DOHH2 (cell line): ENCODE data around the gene HAL.

ENCODE experiments used
- H3F3A ChIP-seq: fragments of 200-600 bp; sonication (generic), shearing (Covaris generic); 2 replicates; pipeline ENCODE4 v1.6.0; 2016; ENCODE audit warnings: antibody characterized with exemption, mild to moderate bottlenecking; ENCODE audit not compliant: control insufficient read depth, insufficient read depth
- H3K27ac ChIP-seq: fragments of 200-600 bp; sonication (generic); 2 replicates; pipeline ENCODE4 v1.5.1; 2014; ENCODE audit warnings: low read depth, mild to moderate bottlenecking, low read length, moderate library complexity
- H3K27me3 ChIP-seq: fragments of 200-600 bp; sonication (generic); 2 replicates; pipeline ENCODE4 v1.6.1; 2014; ENCODE audit warnings: mild to moderate bottlenecking, low read length, mixed read lengths; ENCODE audit not compliant: control insufficient read depth
- H3K36me3 ChIP-seq: fragments of 200-600 bp; sonication (generic); 2 replicates; pipeline ENCODE4 v1.6.1; 2014; ENCODE audit warnings: mild to moderate bottlenecking, low read length, moderate library complexity, mixed read lengths; ENCODE audit not compliant: control insufficient read depth
- H3K4me1 ChIP-seq: fragments of 200-600 bp; sonication (generic); 2 replicates; pipeline ENCODE4 v1.6.1; 2014; ENCODE audit warnings: mild to moderate bottlenecking, low read length, mixed read lengths; ENCODE audit not compliant: control insufficient read depth
- H3K4me2 ChIP-seq: fragments of 200-600 bp; sonication (generic); 2 replicates; pipeline ENCODE4 v1.6.0; 2014; ENCODE audit warnings: mild to moderate bottlenecking, low read length, moderate library complexity
- H3K4me3 ChIP-seq: fragments of 200-600 bp; sonication (generic); 2 replicates; pipeline ENCODE4 v1.5.1; 2014; ENCODE audit warnings: mild to moderate bottlenecking, low read length, mixed read lengths
- H3K79me2 ChIP-seq: fragments of 200-600 bp; sonication (generic); 2 replicates; pipeline ENCODE4 v1.6.1; 2014; ENCODE audit warnings: mild to moderate bottlenecking, low read length, mixed read lengths; ENCODE audit not compliant: control insufficient read depth
- H3K9me2 ChIP-seq: fragments of 200-600 bp; sonication (generic); replicated peaks from 2 replicates; pipeline ENCODE4 v1.6.1; 2014; ENCODE audit warnings: mild to moderate bottlenecking, low read length, mixed read lengths; ENCODE audit not compliant: control insufficient read depth
- H3K9me3 ChIP-seq: fragments of 200-600 bp; sonication (generic); 2 replicates; pipeline ENCODE4 v1.6.1; 2014; ENCODE audit warnings: antibody characterized with exemption, low read length, mixed read lengths; ENCODE audit not compliant: control insufficient read depth, insufficient read depth
- H4K20me1 ChIP-seq: fragments of 200-600 bp; sonication (generic); 2 replicates; pipeline ENCODE4 v1.6.0; 2014; ENCODE audit warnings: low read depth, mild to moderate bottlenecking, antibody characterized with exemption, low read length, moderate library complexity; ENCODE audit not compliant: control insufficient read depth, insufficient read depth
- CTCF ChIP-seq: fragments of 200-600 bp; sonication (generic); IDR thresholded peaks from one replicate; pipeline ENCODE4 v1.5.1; 2014; ENCODE audit warnings: antibody characterized with exemption, mild to moderate bottlenecking, low read depth, low read length; ENCODE audit not compliant: poor library complexity, severe bottlenecking
- EZH2phosphoT487 ChIP-seq: fragments of 200-600 bp; sonication (generic); IDR thresholded peaks from 2 replicates; pipeline ENCODE4 v1.6.1; 2017; ENCODE audit warnings: borderline replicate concordance, mild to moderate bottlenecking, antibody characterized with exemption, low read length, moderate library complexity, mixed read lengths

Gene HAL

GRCh38 chr12:95995238-95996031 is 709 bp downstream of the HAL start:
- no peak for TF ChIP-seq CTCF
- no peak for TF ChIP-seq EZH2phosphoT487
- H4K20me1 ChIP-seq = no peaks in the 10 kb centered on the region

GRCh38 chr12:95994476-95994875 is 1.7 kb downstream of the HAL start:
- Histone ChIP-seq H4K20me1 (no peaks in the 10 kb centered on the region), H3K9me2 (no peaks in the 10 kb centered on the region), H3K27me3 (no peaks in the 10 kb centered on the region), H3K9me3 (no peaks in the 10 kb centered on the region), H3K27ac (no peak overlapping the region), H3K4me1 (peaks cover 3% of the 10 kb centered on the region; the same call in 1 of the 2 replicates), H3K4me3 (no peak overlapping the region), H3K36me3 (no peaks in the 10 kb centered on the region; the same call in 1 of the 2 replicates), H3K4me2 (no peak overlapping the region), H3F3A (no peaks in the 10 kb centered on the region), H3K79me2 (no peaks in the 10 kb centered on the region)
- TF ChIP-seq EZH2phosphoT487 = no peak
- TF ChIP-seq CTCF = no peak

More at GRCh38 chr12:95995238-95996031, 709 bp downstream of the HAL start:
- no peaks in the 10 kb centered on the region for H3K79me2 ChIP-seq
- H3K4me2 ChIP-seq = no peak overlapping the region
- no peaks in the 10 kb centered on the region for H3F3A ChIP-seq
- H3K4me1 ChIP-seq = peaks cover 3% of the 10 kb centered on the region; the same call in 1 of the 2 replicates
- no peaks in the 10 kb centered on the region for H3K27me3 ChIP-seq
- no peaks in the 10 kb centered on the region for H3K9me2 ChIP-seq
- H3K9me3 ChIP-seq = no peaks in the 10 kb centered on the region
- H3K36me3 ChIP-seq = no peaks in the 10 kb centered on the region; the same call in 1 of the 2 replicates
- H3K4me3 ChIP-seq = no peak overlapping the region
- no peak overlapping the region for H3K27ac ChIP-seq

- Histone ChIP-seq H3K4me1 (peaks cover 3% of the 10 kb centered on the region; the same call in 1 of the 2 replicates), H3K27ac (no peak overlapping the region), H3K79me2 (no peaks in the 10 kb centered on the region), H3K4me3 (no peak overlapping the region), H3F3A (no peaks in the 10 kb centered on the region), H3K36me3 (no peaks in the 10 kb centered on the region), H3K9me2 (no peaks in the 10 kb centered on the region), H4K20me1 (no peaks in the 10 kb centered on the region), H3K9me3 (no peaks in the 10 kb centered on the region), H3K27me3 (no peaks in the 10 kb centered on the region), H3K4me2 (no peak overlapping the region)
- TF ChIP-seq EZH2phosphoT487 (no peak), CTCF (no peak)
Observed at GRCh38 chr12:95993907-95994306, 2.2 kb downstream of the HAL start.
